ENCODE measurements around the gene TCEA3. TPM values are rescaled to one million over a fixed set of nuclear protein-coding genes. Genes with fewer than 3 reads are reported as not detected.
A peak's percentile ranks its signal among the peaks of the same experiment; 100 is the strongest.

The TCEA3 gene
- total RNA-seq, 2 donors from 2014 or later, result 65.2 to 115 TPM

DNA sequence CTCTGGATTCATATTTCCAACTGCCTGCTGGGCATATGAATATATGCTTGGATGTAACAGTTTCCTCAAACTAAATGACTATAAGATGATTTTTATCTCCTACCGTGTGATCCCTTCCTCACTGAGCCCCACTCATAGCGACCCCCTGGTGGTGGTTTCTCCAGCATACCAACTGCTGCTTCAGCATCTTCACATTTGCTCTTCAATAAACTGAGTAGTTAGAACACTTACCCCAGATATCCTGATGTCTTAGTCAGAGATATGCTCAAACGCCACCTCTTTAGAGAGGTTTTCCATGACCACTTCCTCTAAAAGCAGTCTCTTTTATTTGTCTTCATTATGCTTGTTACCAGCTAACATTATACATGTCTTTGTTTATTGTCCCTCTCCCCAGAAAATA, 70.3 kb downstream of the TCEA3 start:
- WGBS, result 47% methylated on average over 3 of the region's 3 CpGs
- intact Hi-C loops (cut with DNase I), result no loop called here
- Histone ChIP-seq H3K27ac (no peak overlapping the region), H3K9me3 (no peaks in the 10 kb centered on the region), H3K36me3 (no peaks in the 10 kb centered on the region), H3K4me1 (replicated peaks) (no peaks in the 10 kb centered on the region), H3K4me3 (no peak overlapping the region), H3K27me3 (replicated peaks; ENCODE audit: insufficient read depth) (no peaks in the 10 kb centered on the region)
- TF ChIP-seq, protein P1, sequence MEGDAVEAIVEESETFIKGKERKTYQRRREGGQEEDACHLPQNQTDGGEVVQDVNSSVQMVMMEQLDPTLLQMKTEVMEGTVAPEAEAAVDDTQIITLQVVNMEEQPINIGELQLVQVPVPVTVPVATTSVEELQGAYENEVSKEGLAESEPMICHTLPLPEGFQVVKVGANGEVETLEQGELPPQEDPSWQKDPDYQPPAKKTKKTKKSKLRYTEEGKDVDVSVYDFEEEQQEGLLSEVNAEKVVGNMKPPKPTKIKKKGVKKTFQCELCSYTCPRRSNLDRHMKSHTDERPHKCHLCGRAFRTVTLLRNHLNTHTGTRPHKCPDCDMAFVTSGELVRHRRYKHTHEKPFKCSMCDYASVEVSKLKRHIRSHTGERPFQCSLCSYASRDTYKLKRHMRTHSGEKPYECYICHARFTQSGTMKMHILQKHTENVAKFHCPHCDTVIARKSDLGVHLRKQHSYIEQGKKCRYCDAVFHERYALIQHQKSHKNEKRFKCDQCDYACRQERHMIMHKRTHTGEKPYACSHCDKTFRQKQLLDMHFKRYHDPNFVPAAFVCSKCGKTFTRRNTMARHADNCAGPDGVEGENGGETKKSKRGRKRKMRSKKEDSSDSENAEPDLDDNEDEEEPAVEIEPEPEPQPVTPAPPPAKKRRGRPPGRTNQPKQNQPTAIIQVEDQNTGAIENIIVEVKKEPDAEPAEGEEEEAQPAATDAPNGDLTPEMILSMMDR (IDR thresholded peaks at IDR 0.05), result no peak
- TF ChIP-seq POLR2A (IDR thresholded peaks at IDR 0.05) (no peak), POLR2AphosphoS5 (IDR thresholded peaks at IDR 0.05) (no peak)
- no peak for DNase-seq (ENCODE audit: low spot score)

DNA sequence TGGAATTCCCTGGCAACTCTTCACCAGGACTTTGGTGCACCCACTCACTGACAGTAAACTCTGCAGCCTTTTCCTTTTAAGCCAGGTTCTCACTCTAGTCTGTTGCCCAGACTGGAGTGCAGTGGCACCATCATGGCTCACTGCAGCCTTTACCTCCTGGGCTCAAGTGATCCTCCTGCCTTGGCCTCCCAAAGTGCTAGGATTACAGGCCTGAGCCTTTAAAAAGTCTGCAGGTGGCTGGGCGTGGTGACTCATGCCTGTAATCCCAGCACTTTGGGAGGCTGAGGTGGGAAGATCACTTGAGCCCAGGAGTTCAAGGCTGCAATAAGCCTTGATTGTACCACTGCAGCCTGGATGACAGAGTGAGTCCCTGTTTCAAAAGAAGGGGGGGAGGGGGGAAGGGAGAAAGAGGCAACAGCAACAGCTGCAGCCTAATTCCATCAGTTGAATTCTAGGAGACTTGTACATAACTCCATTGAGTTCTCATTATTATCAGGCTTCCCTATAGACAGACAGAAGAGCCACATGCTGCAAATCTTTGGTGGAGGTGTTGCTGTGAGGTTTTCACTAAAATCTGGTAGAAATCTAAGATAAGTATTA, 72.4 kb downstream of the TCEA3 start:
- TF ChIP-seq POLR2AphosphoS5 (IDR thresholded peaks at IDR 0.05), result no peak
- TF ChIP-seq POLR2A (IDR thresholded peaks at IDR 0.05), result no peak
- TF ChIP-seq, protein P1 (IDR thresholded peaks at IDR 0.05), result no peak
- H3K27me3 ChIP-seq (replicated peaks; ENCODE audit: insufficient read depth), result no peaks in the 10 kb centered on the region
- no peak for DNase-seq (ENCODE audit: low spot score)
- intact Hi-C loops (cut with DNase I), result no loop called here
- WGBS, result 100% methylated on average over 1 of the region's 1 CpG
- no peaks in the 10 kb centered on the region for H3K4me1 ChIP-seq (replicated peaks)
- H3K9me3 ChIP-seq, result no peaks in the 10 kb centered on the region
- no peaks in the 10 kb centered on the region for H3K36me3 ChIP-seq
- H3K27ac ChIP-seq, result no peak overlapping the region
- no peak overlapping the region for H3K4me3 ChIP-seq

DNA sequence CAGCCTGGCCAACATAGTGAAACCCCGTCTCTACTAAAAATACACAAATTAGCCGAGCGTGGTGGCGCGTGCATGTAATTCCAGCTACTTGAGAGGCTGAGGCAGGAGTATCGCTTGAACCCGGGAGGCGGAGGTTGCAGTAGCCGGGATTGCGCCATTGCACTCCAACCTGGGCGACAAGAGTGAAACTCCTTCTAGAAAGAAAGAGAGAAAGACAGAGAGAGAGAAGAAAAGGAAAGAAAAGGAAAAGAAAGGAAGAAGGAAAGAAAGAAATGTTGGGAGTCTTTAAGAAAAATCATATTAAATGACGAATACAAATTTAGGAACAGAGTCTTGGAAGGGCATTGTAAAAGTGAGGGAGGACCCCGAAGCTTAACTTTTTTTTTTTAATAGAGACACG, 78.6 kb downstream of the TCEA3 start:
- TF ChIP-seq POLR2AphosphoS5 (IDR thresholded peaks at IDR 0.05) (no peak), POLR2A (IDR thresholded peaks at IDR 0.05) (no peak)
- TF ChIP-seq, protein P1 (IDR thresholded peaks at IDR 0.05), result no peak
- no peak overlapping the region for H3K4me3 ChIP-seq
- H3K27ac ChIP-seq, result no peak overlapping the region
- no peaks in the 10 kb centered on the region for H3K9me3 ChIP-seq
- no peak for DNase-seq (ENCODE audit: low spot score)
- no peaks in the 10 kb centered on the region for H3K27me3 ChIP-seq (replicated peaks; ENCODE audit: insufficient read depth)
- intact Hi-C loops (cut with DNase I), result loop anchor here (2.0 kb wide), 1 partner anchor 23 kb away; the partner anchor contains the start of gene ZNF436
- no peaks in the 10 kb centered on the region for H3K36me3 ChIP-seq
- 97% methylated on average over 14 of the region's 14 CpGs for WGBS
- H3K4me1 ChIP-seq (replicated peaks), result no peaks in the 10 kb centered on the region

DNA sequence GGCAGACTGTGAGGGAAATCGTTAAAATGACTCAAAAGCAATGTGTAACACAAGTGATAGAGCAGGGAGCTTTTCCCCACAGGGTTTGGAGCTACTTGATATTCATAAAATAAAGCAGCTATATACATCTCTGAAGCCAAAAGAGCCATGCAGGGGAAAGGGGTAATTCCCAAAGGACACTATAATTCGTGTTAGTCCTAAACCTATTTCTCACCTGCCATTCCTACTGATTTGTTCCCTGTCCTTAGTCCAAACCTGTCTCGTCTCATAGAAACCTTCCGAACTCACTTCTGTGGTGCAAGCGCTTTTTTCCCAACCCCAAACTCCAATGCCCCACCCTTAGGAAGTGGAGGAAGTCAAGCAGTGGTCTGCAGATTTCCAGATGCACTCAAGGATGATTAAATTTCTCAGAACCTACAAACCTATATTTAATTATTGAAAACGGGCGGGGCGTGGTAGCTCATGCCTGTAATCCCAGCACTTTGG, 79.5 kb downstream of the TCEA3 start:
- Histone ChIP-seq H3K9me3 (no peaks in the 10 kb centered on the region), H3K27me3 (replicated peaks; ENCODE audit: insufficient read depth) (no peaks in the 10 kb centered on the region), H3K27ac (peak overlapping the region; percentile 85 to 97), H3K36me3 (no peaks in the 10 kb centered on the region), H3K4me3 (peak overlapping the region; percentile 95 to 98), H3K4me1 (replicated peaks) (no peaks in the 10 kb centered on the region)
- WGBS, result 28% methylated on average over 8 of the region's 8 CpGs
- TF ChIP-seq POLR2AphosphoS5 (IDR thresholded peaks at IDR 0.05) (no peak), POLR2A (IDR thresholded peaks at IDR 0.05) (no peak)
- TF ChIP-seq, protein P1 (IDR thresholded peaks at IDR 0.05), result no peak
- intact Hi-C loops (cut with DNase I), result loop anchor here (2.0 kb wide), 1 partner anchor 24 kb away; the partner anchor contains the start of gene ZNF436
- DNase-seq (ENCODE audit: low spot score), result no peak

Data from prostate gland (tissue), 2 donors.